Measurements from ENCODE around the gene PRTFDC1. TPM values are rescaled to one million over a fixed set of nuclear protein-coding genes. Genes with fewer than 3 reads are reported as not detected.

PRTFDC1 gene
- total RNA-seq, 2 donors from 2014 or later: 14.5 to 18.3 TPM

DNA sequence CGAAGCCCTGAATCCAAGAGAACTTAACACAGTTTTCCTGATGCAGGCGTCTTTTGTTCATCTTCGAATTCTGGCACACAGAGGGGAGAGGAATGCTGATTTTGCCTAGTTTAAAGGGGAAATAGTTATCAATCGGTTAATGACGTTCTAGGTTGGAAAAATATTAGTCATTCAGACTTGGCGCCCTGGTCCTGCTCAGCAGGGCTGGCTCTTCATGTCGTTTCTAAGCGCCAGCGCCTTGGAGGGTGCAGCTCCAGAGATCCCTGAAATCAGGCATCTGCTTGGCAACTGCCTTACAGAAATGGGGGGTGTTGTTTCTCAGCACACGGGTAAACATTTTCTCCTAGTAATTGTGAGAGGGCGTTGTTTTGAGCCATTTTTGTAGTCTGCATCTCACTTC, 1.3 kb upstream of the PRTFDC1 start:
- Histone ChIP-seq H3K9ac (ENCODE audit: extremely low read depth, low read length, poor library complexity, severe bottlenecking) (no peak overlapping the region), H3K36me3 (ENCODE audit: control insufficient read depth, insufficient read depth, low read length) (no peaks in the 10 kb centered on the region), H3K4me1 (ENCODE audit: control insufficient read depth, insufficient read depth, low read length) (no peaks in the 10 kb centered on the region), H3K27me3 (ENCODE audit: control insufficient read depth, insufficient read depth, low read length, poor library complexity, severe bottlenecking) (no peaks in the 10 kb centered on the region), H3K9me3 (ENCODE audit: control insufficient read depth, low read length) (no peaks in the 10 kb centered on the region), H3K4me3 (ENCODE audit: low read length) (no peak overlapping the region), H3K27ac (ENCODE audit: low read depth, low read length) (no peak overlapping the region)
- Mint-ChIP-seq H3K27me3 (ENCODE audit: insufficient read depth) (no peaks in the 10 kb centered on the region), H3K4me1 (peaks cover 28% of the 10 kb centered on the region), H3K36me3 (ENCODE audit: low read depth) (no peaks in the 10 kb centered on the region), H3K4me3 (peak overlapping the region; percentile 72), H3K9me3 (no peaks in the 10 kb centered on the region), H3K27ac (peak overlapping the region; percentile 96)
- TF ChIP-seq, protein P1, sequence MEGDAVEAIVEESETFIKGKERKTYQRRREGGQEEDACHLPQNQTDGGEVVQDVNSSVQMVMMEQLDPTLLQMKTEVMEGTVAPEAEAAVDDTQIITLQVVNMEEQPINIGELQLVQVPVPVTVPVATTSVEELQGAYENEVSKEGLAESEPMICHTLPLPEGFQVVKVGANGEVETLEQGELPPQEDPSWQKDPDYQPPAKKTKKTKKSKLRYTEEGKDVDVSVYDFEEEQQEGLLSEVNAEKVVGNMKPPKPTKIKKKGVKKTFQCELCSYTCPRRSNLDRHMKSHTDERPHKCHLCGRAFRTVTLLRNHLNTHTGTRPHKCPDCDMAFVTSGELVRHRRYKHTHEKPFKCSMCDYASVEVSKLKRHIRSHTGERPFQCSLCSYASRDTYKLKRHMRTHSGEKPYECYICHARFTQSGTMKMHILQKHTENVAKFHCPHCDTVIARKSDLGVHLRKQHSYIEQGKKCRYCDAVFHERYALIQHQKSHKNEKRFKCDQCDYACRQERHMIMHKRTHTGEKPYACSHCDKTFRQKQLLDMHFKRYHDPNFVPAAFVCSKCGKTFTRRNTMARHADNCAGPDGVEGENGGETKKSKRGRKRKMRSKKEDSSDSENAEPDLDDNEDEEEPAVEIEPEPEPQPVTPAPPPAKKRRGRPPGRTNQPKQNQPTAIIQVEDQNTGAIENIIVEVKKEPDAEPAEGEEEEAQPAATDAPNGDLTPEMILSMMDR (conservative IDR thresholded peaks at IDR 0.05): no peak
- 88 to 94% methylated on average over 5 to 11 of the region's 11 CpGs for WGBS, 2 experiments (ENCODE audit: insufficient coverage in 1 of 2, insufficient read length in 1 of 2)
- DNase-seq: no peak

DNA sequence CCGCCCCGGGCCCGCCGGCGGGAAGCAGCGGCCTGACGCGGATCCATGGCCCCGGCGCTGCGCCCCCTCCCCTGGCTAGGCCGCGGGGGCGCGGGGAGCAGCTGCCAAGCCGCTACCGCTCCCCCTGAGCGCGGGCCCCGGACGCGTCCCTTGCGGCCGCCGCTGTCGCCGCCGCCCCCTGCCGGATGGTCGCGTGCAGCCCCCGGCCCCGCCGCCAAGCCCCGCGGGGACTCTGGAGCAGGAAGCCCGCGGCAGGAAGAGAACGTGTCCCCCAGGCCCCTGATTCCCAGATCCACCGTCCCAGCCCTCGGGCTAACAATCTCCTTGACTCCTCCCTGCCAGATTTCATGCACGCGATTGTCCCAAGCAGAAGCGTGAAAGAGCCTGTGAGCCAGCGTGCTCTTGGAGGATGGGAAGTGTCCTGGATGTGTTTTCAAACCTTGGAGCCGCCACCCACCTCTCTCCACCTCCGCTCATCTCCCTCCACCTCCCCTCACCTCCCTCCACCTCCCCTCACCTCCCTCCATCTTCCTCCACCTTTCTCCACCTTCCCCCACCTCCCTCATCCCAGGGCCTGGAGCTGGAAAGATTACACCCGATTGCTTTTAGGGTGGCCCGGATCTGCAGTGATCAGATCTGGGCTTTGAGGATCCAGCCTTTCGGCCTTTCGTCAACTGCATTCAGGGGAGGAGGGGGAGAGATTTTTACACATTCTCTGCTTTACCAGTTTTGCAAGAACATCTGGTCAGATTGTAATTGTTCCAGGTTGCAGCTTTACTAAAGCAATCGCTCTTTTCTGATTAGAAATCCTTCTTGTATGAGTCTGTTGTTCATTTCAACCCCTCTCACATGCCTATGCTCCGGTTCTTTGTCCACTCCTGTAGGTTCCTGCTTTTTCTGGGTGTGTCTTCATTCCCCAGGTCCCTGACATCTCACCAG, 570 bp upstream of the PRTFDC1 start:
- Mint-ChIP-seq H3K27ac (peak overlapping the region; percentile 96), H3K9me3 (no peaks in the 10 kb centered on the region), H3K27me3 (ENCODE audit: insufficient read depth) (no peaks in the 10 kb centered on the region), H3K4me3 (peak overlapping the region; percentile 72), H3K36me3 (ENCODE audit: low read depth) (no peaks in the 10 kb centered on the region), H3K4me1 (peaks cover 35% of the 10 kb centered on the region)
- peak overlapping the region; percentile 63 for H3K4me3 ChIP-seq (ENCODE audit: low read length)
- DNase-seq: peak; percentile 89
- H3K4me1 ChIP-seq (ENCODE audit: control insufficient read depth, insufficient read depth, low read length): no peaks in the 10 kb centered on the region
- 7 to 33% methylated on average over 9 to 52 of the region's 53 CpGs for WGBS, 2 experiments (ENCODE audit: insufficient coverage in 1 of 2, insufficient read length in 1 of 2)
- TF ChIP-seq, protein P1 (conservative IDR thresholded peaks at IDR 0.05): peak; percentile 74
- peak overlapping the region; percentile 96 for H3K27ac ChIP-seq (ENCODE audit: low read depth, low read length)
- H3K27me3 ChIP-seq (ENCODE audit: control insufficient read depth, insufficient read depth, low read length, poor library complexity, severe bottlenecking): no peaks in the 10 kb centered on the region
- no peaks in the 10 kb centered on the region for H3K36me3 ChIP-seq (ENCODE audit: control insufficient read depth, insufficient read depth, low read length)
- H3K9ac ChIP-seq (ENCODE audit: extremely low read depth, low read length, poor library complexity, severe bottlenecking): no peak overlapping the region
- no peaks in the 10 kb centered on the region for H3K9me3 ChIP-seq (ENCODE audit: control insufficient read depth, low read length)

GRCh38 chr10:24951201-24952142, 934 bp downstream of the PRTFDC1 start:
- Mint-ChIP-seq H3K27me3 (ENCODE audit: insufficient read depth) (no peaks in the 10 kb centered on the region), H3K4me1 (peaks cover 43% of the 10 kb centered on the region), H3K9me3 (no peaks in the 10 kb centered on the region), H3K36me3 (ENCODE audit: low read depth) (no peaks in the 10 kb centered on the region), H3K4me3 (peak overlapping the region; percentile 72), H3K27ac (peak overlapping the region; percentile 88)
- peaks cover 7% of the 10 kb centered on the region for H3K4me1 ChIP-seq (ENCODE audit: control insufficient read depth, insufficient read depth, low read length)
- peak; percentile 91 for DNase-seq
- no peaks in the 10 kb centered on the region for H3K9me3 ChIP-seq (ENCODE audit: control insufficient read depth, low read length)
- H3K36me3 ChIP-seq (ENCODE audit: control insufficient read depth, insufficient read depth, low read length): no peaks in the 10 kb centered on the region
- no peak overlapping the region for H3K9ac ChIP-seq (ENCODE audit: extremely low read depth, low read length, poor library complexity, severe bottlenecking)
- TF ChIP-seq, protein P1 (conservative IDR thresholded peaks at IDR 0.05): no peak
- WGBS, 2 experiments (ENCODE audit: insufficient coverage in 1 of 2, insufficient read length in 1 of 2): 32 to 45% methylated on average over 6 to 10 of the region's 10 CpGs
- no peaks in the 10 kb centered on the region for H3K27me3 ChIP-seq (ENCODE audit: control insufficient read depth, insufficient read depth, low read length, poor library complexity, severe bottlenecking)
- peak overlapping the region; percentile 96 for H3K27ac ChIP-seq (ENCODE audit: low read depth, low read length)
- peak overlapping the region; percentile 54 for H3K4me3 ChIP-seq (ENCODE audit: low read length)

Measured in endodermal cell (in vitro differentiated cells).